Measurements from ENCODE around the gene TM4SF20.

DNA sequence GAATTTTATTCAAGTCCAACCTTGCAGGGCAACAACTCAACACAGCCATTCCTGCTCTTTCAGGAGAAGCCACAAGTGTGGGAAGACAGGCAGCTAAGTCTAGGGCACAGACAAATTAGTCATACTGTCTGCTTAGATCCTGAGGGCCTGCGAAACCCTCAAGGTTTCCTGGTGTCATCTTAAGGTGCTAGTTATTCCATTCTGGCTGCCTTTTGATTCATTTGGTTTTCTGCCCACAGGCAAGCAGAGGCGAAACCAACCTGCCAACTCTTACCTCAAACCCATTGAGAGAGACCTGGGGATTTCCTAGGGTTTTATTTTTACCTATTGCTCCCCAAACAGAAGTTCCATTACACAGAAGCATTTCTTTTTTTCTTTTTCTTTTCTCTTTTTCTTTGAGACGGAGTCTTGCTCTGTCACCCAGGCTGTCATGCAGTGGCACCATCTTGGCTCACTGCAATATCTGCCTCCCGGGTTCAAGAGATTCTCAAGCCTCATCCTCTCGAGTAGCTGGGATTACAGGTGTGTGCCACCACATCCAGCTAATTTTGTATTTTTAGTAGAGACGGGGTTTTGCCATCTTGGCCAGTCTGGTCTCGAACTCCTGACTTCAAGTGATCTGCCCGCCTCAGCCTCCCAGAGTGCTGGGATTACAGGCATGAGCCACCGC lies 32.3 kb upstream of the TM4SF20 start:
- TF ChIP-seq YY1 (IDR thresholded peaks at IDR 0.05; ENCODE audit: insufficient read depth, insufficient read length) = no peak
- no peak for TF ChIP-seq ZNF274 (IDR thresholded peaks at IDR 0.05; ENCODE audit: low read depth, low read length)
- no peak for TF ChIP-seq SUZ12 (IDR thresholded peaks at IDR 0.05; ENCODE audit: extremely low read depth, insufficient read depth, insufficient read length)
